ENCODE data around the gene OVAAL.

The OVAAL gene

DNA sequence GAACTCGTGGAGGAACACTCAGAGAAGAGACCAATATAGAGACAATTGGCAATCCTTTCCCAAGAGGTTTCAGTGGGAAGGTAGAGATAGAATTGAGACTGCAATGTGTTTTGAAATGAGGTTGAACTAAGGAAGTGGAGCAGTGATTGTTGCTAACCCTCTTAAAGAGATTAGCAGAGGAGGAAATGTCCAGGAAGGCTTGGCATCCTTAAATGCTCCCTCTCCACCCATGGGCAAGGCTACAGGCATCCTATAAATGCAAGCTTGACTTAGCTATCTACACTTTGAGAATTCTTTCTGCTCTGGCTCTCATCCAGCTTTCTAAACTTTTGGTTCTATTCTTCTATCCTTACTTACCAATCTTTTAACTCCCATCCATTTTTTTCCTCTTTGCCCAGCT lies 42.7 kb downstream of the OVAAL start:
- DNase-seq (ENCODE audit: low read depth) = no peak
- H3K4me3 ChIP-seq (ENCODE audit: low read depth, low read length) = no peak overlapping the region
- TF ChIP-seq, protein P1, sequence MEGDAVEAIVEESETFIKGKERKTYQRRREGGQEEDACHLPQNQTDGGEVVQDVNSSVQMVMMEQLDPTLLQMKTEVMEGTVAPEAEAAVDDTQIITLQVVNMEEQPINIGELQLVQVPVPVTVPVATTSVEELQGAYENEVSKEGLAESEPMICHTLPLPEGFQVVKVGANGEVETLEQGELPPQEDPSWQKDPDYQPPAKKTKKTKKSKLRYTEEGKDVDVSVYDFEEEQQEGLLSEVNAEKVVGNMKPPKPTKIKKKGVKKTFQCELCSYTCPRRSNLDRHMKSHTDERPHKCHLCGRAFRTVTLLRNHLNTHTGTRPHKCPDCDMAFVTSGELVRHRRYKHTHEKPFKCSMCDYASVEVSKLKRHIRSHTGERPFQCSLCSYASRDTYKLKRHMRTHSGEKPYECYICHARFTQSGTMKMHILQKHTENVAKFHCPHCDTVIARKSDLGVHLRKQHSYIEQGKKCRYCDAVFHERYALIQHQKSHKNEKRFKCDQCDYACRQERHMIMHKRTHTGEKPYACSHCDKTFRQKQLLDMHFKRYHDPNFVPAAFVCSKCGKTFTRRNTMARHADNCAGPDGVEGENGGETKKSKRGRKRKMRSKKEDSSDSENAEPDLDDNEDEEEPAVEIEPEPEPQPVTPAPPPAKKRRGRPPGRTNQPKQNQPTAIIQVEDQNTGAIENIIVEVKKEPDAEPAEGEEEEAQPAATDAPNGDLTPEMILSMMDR (IDR thresholded peaks at IDR 0.05; ENCODE audit: control insufficient read depth, extremely low read depth, insufficient read depth) = no peak

DNA sequence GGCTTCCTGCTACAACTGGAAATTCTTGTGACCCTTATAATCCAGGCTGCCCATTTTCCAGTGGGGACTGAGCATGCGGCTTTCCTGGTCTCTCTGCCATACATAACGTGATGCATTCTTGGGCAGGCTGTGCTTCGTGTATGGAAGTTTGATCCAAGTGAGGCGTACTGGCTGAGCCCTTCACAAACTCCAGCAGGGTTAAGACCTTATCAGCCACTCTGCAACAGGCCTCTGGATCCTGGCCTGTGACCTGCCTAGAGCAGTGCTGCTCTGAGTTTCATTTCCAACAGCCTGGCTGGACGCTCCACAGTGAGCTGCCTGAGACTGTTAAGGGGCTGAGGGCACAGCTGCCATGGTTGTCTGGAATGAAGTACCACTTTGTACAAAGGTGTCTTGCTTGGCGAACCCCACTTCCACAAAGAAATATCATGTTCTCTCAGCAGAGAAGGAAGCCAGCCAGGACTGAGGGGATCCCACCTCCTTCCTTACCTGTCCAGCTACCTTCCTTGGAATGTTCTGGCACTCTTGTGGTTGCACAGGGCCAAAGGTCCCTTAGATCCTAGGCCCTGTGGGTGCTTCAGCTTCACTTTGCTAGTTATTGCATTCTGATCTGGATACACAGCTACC lies 44.6 kb downstream of the OVAAL start:
- no peak for DNase-seq (ENCODE audit: low read depth)
- TF ChIP-seq, protein P1 (IDR thresholded peaks at IDR 0.05; ENCODE audit: control insufficient read depth, extremely low read depth, insufficient read depth) = no peak
- no peak overlapping the region for H3K4me3 ChIP-seq (ENCODE audit: low read depth, low read length)

DNA sequence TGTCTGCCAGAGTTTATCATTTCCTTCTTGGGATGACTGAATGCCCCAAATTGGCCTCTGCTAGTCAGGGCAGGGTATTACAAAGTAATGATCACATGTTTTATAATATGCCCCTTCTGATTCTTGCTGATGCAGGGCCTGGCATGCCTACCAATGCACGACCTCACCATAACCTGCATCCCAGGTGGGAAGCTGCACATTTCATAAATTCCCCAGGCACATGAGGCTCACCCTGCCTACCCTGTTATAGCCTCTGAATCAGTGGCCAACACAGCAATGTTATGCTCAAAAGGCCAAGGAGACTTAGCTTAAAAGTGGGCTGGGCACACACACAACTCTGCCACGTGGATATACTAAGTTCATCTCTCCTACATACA lies 45.1 kb downstream of the OVAAL start:
- no peak overlapping the region for H3K4me3 ChIP-seq (ENCODE audit: low read depth, low read length)
- TF ChIP-seq, protein P1 (IDR thresholded peaks at IDR 0.05; ENCODE audit: control insufficient read depth, extremely low read depth, insufficient read depth) = no peak
- DNase-seq (ENCODE audit: low read depth) = no peak

DNA sequence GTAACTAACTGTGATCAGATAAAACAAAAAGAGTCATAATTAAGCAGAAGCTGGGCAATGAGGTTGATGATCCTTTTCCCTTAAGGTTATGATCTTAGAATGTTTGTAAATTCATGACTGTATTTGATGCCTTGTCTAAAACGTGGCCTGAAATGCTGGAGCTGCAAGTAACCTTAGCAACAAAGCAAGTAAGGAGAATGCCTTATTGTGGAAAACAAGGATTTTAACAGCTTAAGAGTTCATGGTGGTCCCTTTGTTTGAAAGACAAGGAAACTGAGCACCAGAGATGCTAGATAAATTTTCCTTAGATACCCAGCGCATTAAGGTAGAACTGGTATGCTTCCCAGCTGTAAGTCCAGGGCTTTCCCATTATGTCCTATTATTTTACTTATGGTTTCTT lies 47.4 kb downstream of the OVAAL start:
- H3K4me3 ChIP-seq (ENCODE audit: low read depth, low read length) = no peak overlapping the region
- TF ChIP-seq, protein P1 (IDR thresholded peaks at IDR 0.05; ENCODE audit: control insufficient read depth, extremely low read depth, insufficient read depth) = no peak
- DNase-seq (ENCODE audit: low read depth) = no peak

DNA sequence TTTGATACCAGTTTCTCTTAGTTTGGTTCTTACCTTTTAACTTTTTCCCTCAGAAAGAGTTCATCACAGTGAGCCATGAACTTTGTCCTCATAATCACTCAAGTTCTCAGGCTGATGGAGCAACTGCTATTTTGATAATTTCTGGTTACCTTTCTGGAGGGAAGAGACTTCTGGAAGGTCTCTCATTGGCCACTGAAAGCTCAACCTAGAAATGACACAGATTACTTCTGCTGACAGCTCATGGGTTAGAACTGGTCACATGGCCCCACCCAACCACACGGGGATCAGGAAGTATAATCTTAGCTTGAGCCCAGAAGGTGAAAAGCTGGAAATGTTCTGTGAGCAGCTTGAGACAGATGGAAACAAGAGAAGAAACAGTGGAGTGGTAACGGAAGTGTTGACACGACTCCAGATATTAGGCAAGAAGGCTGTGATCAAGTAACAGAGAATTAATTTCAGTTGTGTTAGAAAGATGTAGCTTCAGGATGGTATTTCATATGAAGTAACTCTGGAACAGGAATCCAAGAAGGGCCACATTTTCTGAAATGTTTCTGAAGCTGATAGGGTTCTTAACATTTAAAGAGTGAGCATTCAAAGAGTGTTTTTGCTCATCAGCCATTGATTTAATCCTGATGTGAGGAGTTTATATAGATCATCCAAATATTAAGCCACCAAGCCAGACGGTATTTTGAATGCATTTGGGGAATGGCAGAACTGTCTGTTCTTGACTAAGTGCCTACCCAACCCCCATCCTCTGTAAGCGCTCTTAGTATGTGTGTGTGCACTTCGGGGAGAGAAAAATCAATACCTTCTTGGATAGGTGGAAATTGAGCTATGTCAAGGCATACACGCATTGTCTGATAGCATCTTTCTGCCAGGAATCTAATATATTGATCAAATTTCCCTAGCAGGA lies 51.1 kb downstream of the OVAAL start:
- H3K4me3 ChIP-seq (ENCODE audit: low read depth, low read length) = no peak overlapping the region
- TF ChIP-seq, protein P1 (IDR thresholded peaks at IDR 0.05; ENCODE audit: control insufficient read depth, extremely low read depth, insufficient read depth) = no peak
- no peak for DNase-seq (ENCODE audit: low read depth)

DNA sequence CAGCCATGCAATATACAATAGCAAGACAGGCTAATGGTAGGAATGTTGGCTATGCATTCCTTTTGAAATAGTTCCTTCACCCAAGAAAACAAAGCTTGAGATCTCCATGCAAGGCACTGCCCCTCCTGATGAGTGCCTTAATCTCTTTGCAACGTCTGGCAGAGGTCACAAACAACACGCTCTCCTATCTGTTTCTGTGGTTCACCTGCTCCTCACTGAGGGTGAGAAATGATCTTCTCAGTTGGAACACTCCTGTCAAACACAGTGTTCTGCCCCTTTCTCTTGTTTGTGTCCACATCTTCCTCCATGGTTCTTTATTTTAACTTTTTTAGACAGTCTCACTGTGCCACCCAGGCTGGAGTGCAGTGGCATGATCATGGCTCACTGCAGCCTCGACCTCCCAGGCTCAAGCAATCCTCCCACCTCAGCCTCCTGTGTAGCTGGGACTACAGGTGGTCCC lies 51.8 kb downstream of the OVAAL start:
- TF ChIP-seq, protein P1 (IDR thresholded peaks at IDR 0.05; ENCODE audit: control insufficient read depth, extremely low read depth, insufficient read depth) = no peak
- DNase-seq (ENCODE audit: low read depth) = no peak
- no peak overlapping the region for H3K4me3 ChIP-seq (ENCODE audit: low read depth, low read length)

Data from LNCaP clone FGC (cell line).